ENCODE measurements around the gene GPR15. TPM values are rescaled to one million over a fixed set of nuclear protein-coding genes. Genes with fewer than 3 reads are reported as not detected.

Gene GPR15
- total RNA-seq, 5 donors from 2014 or later (not counting 1 experiment from before 2014, with no cell fraction given), result 5.7 to 69.9 (median 24.7) TPM

DNA sequence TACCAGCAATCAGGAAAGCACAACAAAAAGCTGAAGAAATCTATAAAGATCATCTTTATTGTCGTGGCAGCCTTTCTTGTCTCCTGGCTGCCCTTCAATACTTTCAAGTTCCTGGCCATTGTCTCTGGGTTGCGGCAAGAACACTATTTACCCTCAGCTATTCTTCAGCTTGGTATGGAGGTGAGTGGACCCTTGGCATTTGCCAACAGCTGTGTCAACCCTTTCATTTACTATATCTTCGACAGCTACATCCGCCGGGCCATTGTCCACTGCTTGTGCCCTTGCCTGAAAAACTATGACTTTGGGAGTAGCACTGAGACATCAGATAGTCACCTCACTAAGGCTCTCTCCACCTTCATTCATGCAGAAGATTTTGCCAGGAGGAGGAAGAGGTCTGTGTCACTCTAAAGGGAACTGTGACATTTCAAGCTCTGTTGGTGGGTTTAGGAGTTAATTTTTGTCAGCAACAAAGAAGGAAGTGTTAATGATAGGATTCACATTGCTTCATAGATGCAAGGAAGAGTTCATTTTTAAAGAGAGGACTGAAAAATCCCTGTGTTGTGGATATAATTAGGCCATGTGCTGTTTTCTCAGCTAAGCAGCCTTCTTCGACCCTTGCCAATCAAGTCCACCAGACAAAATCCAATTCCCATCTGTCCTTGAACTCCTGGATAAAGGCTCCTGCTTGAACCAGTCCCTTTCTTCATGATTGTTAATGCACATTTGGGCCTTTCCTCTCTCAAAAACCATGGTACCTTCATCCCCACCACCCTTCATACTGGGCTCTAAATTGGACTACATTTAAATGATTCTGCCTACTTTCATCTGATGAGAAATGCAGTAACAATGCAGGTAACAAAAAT is 1.2 kb downstream of the GPR15 start:
- POLR2A ChIA-PET, result interaction anchor here in 1 of 2 donors (0.5 kb wide), 1 partner anchor 14 kb away, joined by 3 read pairs; no protein-coding TSS in a partner anchor
- H3K27me3 Mint-ChIP-seq, result no peaks in the 10 kb centered on the region
- no peaks in the 10 kb centered on the region for H3K9me3 Mint-ChIP-seq
- Histone ChIP-seq H3K36me3 (ENCODE audit: control insufficient read depth in 2 of 2, extremely low read depth in 1 of 2, insufficient read depth in 1 of 2, low read length in 1 of 2) (no peaks in the 10 kb centered on the region), H3K9me3 (no peaks in the 10 kb centered on the region), H3K4me3 (ENCODE audit: control insufficient read depth in 1 of 2, extremely low read depth in 1 of 2, low read length in 1 of 2) (peak overlapping the region in 1 of 2 donors; percentile 16), H3K27me3 (replicated peaks in 1 of 2; ENCODE audit: control insufficient read depth in 2 of 2, extremely low read depth in 1 of 2, insufficient read depth in 2 of 2, low read length in 1 of 2) (no peaks in the 10 kb centered on the region), H3K4me1 (ENCODE audit: control insufficient read depth in 1 of 2, extremely low read depth in 1 of 2, insufficient read depth in 2 of 2, low read length in 2 of 2) (no peaks in the 10 kb centered on the region), H3K27ac (ENCODE audit: low read length) (no peak overlapping the region)
- no peak for ATAC-seq (replicated peaks in 1 of 4)
- H3K36me3 Mint-ChIP-seq, result no peaks in the 10 kb centered on the region
- H3K4me3 Mint-ChIP-seq, result peak overlapping the region in 2 of 3 donors; percentile 59 to 76
- no peak for DNase-seq
- CTCF ChIA-PET, result interaction anchor here (0.8 to 1.8 kb wide), 2 partner anchors 12 to 13 kb away, joined by 4 to 6 read pairs; no protein-coding TSS in a partner anchor
- WGBS (ENCODE audit: insufficient coverage), result 100% methylated on average over 1 of the region's 6 CpGs
- H3K27ac Mint-ChIP-seq, result peak overlapping the region; percentile 2 to 73
- peaks cover 0 to 14% (median 6%) of the 10 kb centered on the region in 3 donors for H3K4me1 Mint-ChIP-seq

DNA sequence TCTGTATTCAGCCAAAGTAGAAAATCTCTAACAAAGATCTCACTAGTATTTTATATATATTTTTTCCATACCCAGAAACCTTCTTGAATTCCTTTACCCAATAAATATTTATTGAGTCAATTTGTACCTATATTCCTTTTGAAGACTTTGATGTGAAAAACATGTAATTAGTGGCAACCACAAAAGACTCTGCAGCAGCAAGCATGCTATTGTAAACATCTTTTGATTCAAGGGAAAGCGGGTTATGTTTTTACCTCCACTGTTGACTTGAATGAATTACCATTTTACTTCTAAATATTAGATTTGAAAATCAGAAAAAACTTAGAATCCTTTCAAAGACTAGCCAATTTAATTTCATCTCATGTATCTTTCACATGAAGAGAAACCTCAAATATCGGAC is 2.4 kb downstream of the GPR15 start:
- Mint-ChIP-seq H3K36me3 (no peaks in the 10 kb centered on the region), H3K4me1 (peaks cover 0 to 19% (median 10%) of the 10 kb centered on the region in 3 donors), H3K27ac (no peak overlapping the region), H3K9me3 (no peaks in the 10 kb centered on the region), H3K27me3 (no peaks in the 10 kb centered on the region), H3K4me3 (peak overlapping the region in 1 of 3 donors; percentile 28)
- Histone ChIP-seq H3K27me3 (replicated peaks in 1 of 2; ENCODE audit: control insufficient read depth in 2 of 2, extremely low read depth in 1 of 2, insufficient read depth in 2 of 2, low read length in 1 of 2) (no peaks in the 10 kb centered on the region), H3K9me3 (no peaks in the 10 kb centered on the region), H3K27ac (ENCODE audit: low read length) (no peak overlapping the region), H3K4me3 (ENCODE audit: control insufficient read depth in 1 of 2, extremely low read depth in 1 of 2, low read length in 1 of 2) (peak overlapping the region in 1 of 2 donors; percentile 0), H3K36me3 (ENCODE audit: control insufficient read depth in 2 of 2, extremely low read depth in 1 of 2, insufficient read depth in 1 of 2, low read length in 1 of 2) (no peaks in the 10 kb centered on the region), H3K4me1 (ENCODE audit: control insufficient read depth in 1 of 2, extremely low read depth in 1 of 2, insufficient read depth in 2 of 2, low read length in 2 of 2) (no peaks in the 10 kb centered on the region)
- no CpG with 5 or more reads among the region's 2 CpGs for WGBS (ENCODE audit: insufficient coverage)
- CTCF ChIA-PET, result no interaction called here
- DNase-seq, result no peak
- ATAC-seq (replicated peaks in 1 of 4), result no peak
- POLR2A ChIA-PET, result no interaction called here

DNA sequence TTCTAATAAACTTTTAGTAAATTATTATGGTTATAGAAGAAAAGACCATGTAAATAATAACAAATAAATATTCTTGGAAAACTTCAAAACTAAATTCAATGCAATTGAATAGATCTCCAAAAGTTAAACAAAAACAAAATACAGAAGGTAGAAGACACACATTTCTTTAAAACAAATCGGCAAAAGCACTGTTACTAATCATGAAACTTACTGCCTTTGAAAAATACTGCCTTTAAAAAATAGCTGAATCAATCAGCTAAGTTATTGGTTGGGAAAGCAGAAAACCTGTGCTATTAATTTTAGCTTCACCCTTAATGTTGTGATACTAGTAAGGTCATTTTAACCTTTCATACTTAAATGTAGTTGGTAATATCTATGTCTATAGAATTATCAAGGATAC is 3.0 kb downstream of the GPR15 start:
- no peak overlapping the region for H3K4me3 Mint-ChIP-seq
- H3K27me3 ChIP-seq (replicated peaks in 1 of 2; ENCODE audit: control insufficient read depth in 2 of 2, extremely low read depth in 1 of 2, insufficient read depth in 2 of 2, low read length in 1 of 2), result no peaks in the 10 kb centered on the region
- H3K27ac ChIP-seq (ENCODE audit: low read length), result no peak overlapping the region
- no peaks in the 10 kb centered on the region for H3K9me3 ChIP-seq
- no peak overlapping the region for H3K4me3 ChIP-seq (ENCODE audit: control insufficient read depth in 1 of 2, extremely low read depth in 1 of 2, low read length in 1 of 2)
- no peaks in the 10 kb centered on the region for H3K9me3 Mint-ChIP-seq
- H3K36me3 ChIP-seq (ENCODE audit: control insufficient read depth in 2 of 2, extremely low read depth in 1 of 2, insufficient read depth in 1 of 2, low read length in 1 of 2), result no peaks in the 10 kb centered on the region
- no peaks in the 10 kb centered on the region for H3K36me3 Mint-ChIP-seq
- ATAC-seq (replicated peaks in 1 of 4), result no peak
- no peak for DNase-seq
- POLR2A ChIA-PET, result no interaction called here
- H3K4me1 Mint-ChIP-seq, result peaks cover 0 to 20% (median 10%) of the 10 kb centered on the region in 3 donors
- no peaks in the 10 kb centered on the region for H3K4me1 ChIP-seq (ENCODE audit: control insufficient read depth in 1 of 2, extremely low read depth in 1 of 2, insufficient read depth in 2 of 2, low read length in 2 of 2)
- H3K27ac Mint-ChIP-seq, result no peak overlapping the region
- no CpG with 5 or more reads among the region's 1 CpG for WGBS (ENCODE audit: insufficient coverage)
- no peaks in the 10 kb centered on the region for H3K27me3 Mint-ChIP-seq
- CTCF ChIA-PET, result no interaction called here

DNA sequence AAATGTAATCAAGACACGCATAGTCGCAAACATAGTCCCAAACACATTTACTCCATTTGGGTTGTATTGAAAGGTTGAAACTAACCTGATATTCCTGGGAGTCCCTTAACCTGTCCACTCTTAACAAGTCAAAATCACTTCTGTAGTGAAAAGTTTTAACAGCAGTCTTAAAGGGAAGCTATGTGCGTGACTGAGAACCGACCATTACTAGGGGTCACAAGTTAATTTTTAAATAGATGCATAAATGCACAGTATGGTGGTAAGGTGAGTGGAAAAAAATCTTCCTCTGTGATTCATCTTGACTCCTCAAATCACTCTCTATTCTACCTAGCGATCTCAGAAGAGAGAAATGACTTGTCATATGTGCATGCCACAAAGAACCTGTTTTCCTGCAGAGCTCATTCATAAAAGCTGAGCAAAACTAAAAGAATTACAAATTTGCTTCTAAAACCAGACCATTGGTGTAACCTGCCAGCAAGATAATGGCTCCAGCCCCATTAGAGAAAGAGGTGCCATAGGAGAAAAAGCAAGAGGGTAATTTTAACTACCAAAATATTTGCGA is 4.8 kb downstream of the GPR15 start:
- ATAC-seq (replicated peaks in 1 of 4), result peak in 3 of 4 experiments; percentile 27 to 48 (median 37)
- ChIA-PET CTCF (interaction anchor here in 1 of 2 donors (1.4 kb wide), 1 partner anchor 14 kb away, joined by 4 read pairs; the partner anchor contains the start of gene CLDND1), POLR2A (interaction anchor here in 1 of 2 donors (0.7 kb wide), 1 partner anchor 21 kb away, joined by 3 read pairs; no protein-coding TSS in a partner anchor)
- 67% methylated on average over 1 of the region's 6 CpGs for WGBS (ENCODE audit: insufficient coverage)
- H3K36me3 Mint-ChIP-seq, result no peaks in the 10 kb centered on the region
- peak overlapping the region; percentile 7 to 49 (median 45) for H3K4me3 Mint-ChIP-seq
- H3K27me3 Mint-ChIP-seq, result no peaks in the 10 kb centered on the region
- no peaks in the 10 kb centered on the region for H3K4me1 ChIP-seq (ENCODE audit: control insufficient read depth in 1 of 2, extremely low read depth in 1 of 2, insufficient read depth in 2 of 2, low read length in 2 of 2)
- no peak overlapping the region for H3K4me3 ChIP-seq (ENCODE audit: control insufficient read depth in 1 of 2, extremely low read depth in 1 of 2, low read length in 1 of 2)
- no peaks in the 10 kb centered on the region for H3K36me3 ChIP-seq (ENCODE audit: control insufficient read depth in 2 of 2, extremely low read depth in 1 of 2, insufficient read depth in 1 of 2, low read length in 1 of 2)
- H3K27ac Mint-ChIP-seq, result peak overlapping the region; percentile 8 to 68
- H3K27me3 ChIP-seq (replicated peaks in 1 of 2; ENCODE audit: control insufficient read depth in 2 of 2, extremely low read depth in 1 of 2, insufficient read depth in 2 of 2, low read length in 1 of 2), result no peaks in the 10 kb centered on the region
- DNase-seq, result no peak
- H3K9me3 Mint-ChIP-seq, result no peaks in the 10 kb centered on the region
- H3K9me3 ChIP-seq, result no peaks in the 10 kb centered on the region
- no peak overlapping the region for H3K27ac ChIP-seq (ENCODE audit: low read length)
- H3K4me1 Mint-ChIP-seq, result peaks cover 6 to 30% (median 17%) of the 10 kb centered on the region in 3 donors

DNA sequence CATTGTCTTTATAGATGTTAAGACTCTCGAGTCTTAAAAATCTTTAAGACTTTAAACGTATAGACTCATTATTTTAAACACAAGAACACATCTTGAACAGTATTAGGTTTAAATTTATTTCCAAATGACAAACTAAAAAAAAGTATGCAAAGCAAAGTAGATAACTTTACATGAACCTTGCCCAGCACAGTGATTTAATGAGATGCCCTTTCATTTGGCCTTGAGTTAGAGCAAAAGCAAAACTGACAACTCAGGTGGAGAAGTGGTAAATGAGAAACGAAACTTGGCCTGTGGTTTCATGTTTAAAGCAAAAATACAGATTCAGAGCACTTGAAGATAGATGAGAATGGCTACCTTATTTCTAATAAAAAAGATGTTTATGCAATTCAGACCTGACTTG is 8.6 kb downstream of the GPR15 start:
- H3K9me3 ChIP-seq, result no peaks in the 10 kb centered on the region
- peak overlapping the region; percentile 39 for H3K27ac ChIP-seq (ENCODE audit: low read length)
- H3K27me3 Mint-ChIP-seq, result no peaks in the 10 kb centered on the region
- no peaks in the 10 kb centered on the region for H3K9me3 Mint-ChIP-seq
- no peak overlapping the region for H3K4me3 Mint-ChIP-seq
- DNase-seq (peak in 1 of 35 experiments; percentile 47), ATAC-seq (replicated peaks in 1 of 4) (peak in 3 of 4 experiments; percentile 33 to 44 (median 40))
- H3K4me3 ChIP-seq (ENCODE audit: control insufficient read depth in 1 of 2, extremely low read depth in 1 of 2, low read length in 1 of 2), result no peak overlapping the region
- H3K4me1 ChIP-seq (ENCODE audit: control insufficient read depth in 1 of 2, extremely low read depth in 1 of 2, insufficient read depth in 2 of 2, low read length in 2 of 2), result no peaks in the 10 kb centered on the region
- 0% methylated on average over 1 of the region's 3 CpGs for WGBS (ENCODE audit: insufficient coverage)
- peak overlapping the region; percentile 35 to 71 for H3K27ac Mint-ChIP-seq
- H3K4me1 Mint-ChIP-seq, result peaks cover 6 to 30% (median 20%) of the 10 kb centered on the region in 3 donors
- ChIA-PET POLR2A (no interaction called here), CTCF (interaction anchor here in 1 of 2 donors (1.4 kb wide), 1 partner anchor 40 kb away, joined by 3 read pairs; no protein-coding TSS in a partner anchor)
- H3K36me3 Mint-ChIP-seq, result no peaks in the 10 kb centered on the region
- no peaks in the 10 kb centered on the region for H3K27me3 ChIP-seq (replicated peaks in 1 of 2; ENCODE audit: control insufficient read depth in 2 of 2, extremely low read depth in 1 of 2, insufficient read depth in 2 of 2, low read length in 1 of 2)
- no peaks in the 10 kb centered on the region for H3K36me3 ChIP-seq (ENCODE audit: control insufficient read depth in 2 of 2, extremely low read depth in 1 of 2, insufficient read depth in 1 of 2, low read length in 1 of 2)

- H3K9me3 Mint-ChIP-seq, result no peaks in the 10 kb centered on the region
- no peaks in the 10 kb centered on the region for H3K36me3 ChIP-seq (ENCODE audit: control insufficient read depth in 2 of 2, extremely low read depth in 1 of 2, insufficient read depth in 1 of 2, low read length in 1 of 2)
- H3K27me3 ChIP-seq (replicated peaks in 1 of 2; ENCODE audit: control insufficient read depth in 2 of 2, extremely low read depth in 1 of 2, insufficient read depth in 2 of 2, low read length in 1 of 2), result no peaks in the 10 kb centered on the region
- H3K27me3 Mint-ChIP-seq, result no peaks in the 10 kb centered on the region
- no CpG with 5 or more reads among the region's 1 CpG for WGBS (ENCODE audit: insufficient coverage)
- H3K27ac ChIP-seq (ENCODE audit: low read length), result no peak overlapping the region
- no peaks in the 10 kb centered on the region for H3K36me3 Mint-ChIP-seq
- no peak overlapping the region for H3K4me3 Mint-ChIP-seq
- CTCF ChIA-PET, result interaction anchor here in 1 of 2 donors (1.4 kb wide), 1 partner anchor 39 kb away, joined by 3 read pairs; no protein-coding TSS in a partner anchor
- POLR2A ChIA-PET, result no interaction called here
- DNase-seq (no peak), ATAC-seq (replicated peaks in 1 of 4) (no peak)
- peaks cover 6 to 33% (median 23%) of the 10 kb centered on the region in 3 donors for H3K4me1 Mint-ChIP-seq
- no peak overlapping the region for H3K4me3 ChIP-seq (ENCODE audit: control insufficient read depth in 1 of 2, extremely low read depth in 1 of 2, low read length in 1 of 2)
- no peaks in the 10 kb centered on the region for H3K9me3 ChIP-seq
- no peaks in the 10 kb centered on the region for H3K4me1 ChIP-seq (ENCODE audit: control insufficient read depth in 1 of 2, extremely low read depth in 1 of 2, insufficient read depth in 2 of 2, low read length in 2 of 2)
- H3K27ac Mint-ChIP-seq, result no peak overlapping the region
Measured at GRCh38 chr3:98541695-98542094, 9.9 kb downstream of the GPR15 start.
